Activated effector memory CD4-positive, alpha-beta T cell treated with Interleukin-2 at 50 U/mL for 16 hours (primary cell): Measurements from ENCODE around the gene MEIG1.
"Not testable (repeated sequence)": the region's sequence is repeated elsewhere in the genome, so short reads cannot be mapped to it uniquely, and the experiment has no call there.

Experiments
- DNase-seq: peaks from one replicate; pipeline ENCODE4 v3.0.0-alpha.2; 2020

The MEIG1 gene, protein sequence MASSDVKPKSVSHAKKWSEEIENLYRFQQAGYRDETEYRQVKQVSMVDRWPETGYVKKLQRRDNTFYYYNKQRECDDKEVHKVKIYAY

DNA sequence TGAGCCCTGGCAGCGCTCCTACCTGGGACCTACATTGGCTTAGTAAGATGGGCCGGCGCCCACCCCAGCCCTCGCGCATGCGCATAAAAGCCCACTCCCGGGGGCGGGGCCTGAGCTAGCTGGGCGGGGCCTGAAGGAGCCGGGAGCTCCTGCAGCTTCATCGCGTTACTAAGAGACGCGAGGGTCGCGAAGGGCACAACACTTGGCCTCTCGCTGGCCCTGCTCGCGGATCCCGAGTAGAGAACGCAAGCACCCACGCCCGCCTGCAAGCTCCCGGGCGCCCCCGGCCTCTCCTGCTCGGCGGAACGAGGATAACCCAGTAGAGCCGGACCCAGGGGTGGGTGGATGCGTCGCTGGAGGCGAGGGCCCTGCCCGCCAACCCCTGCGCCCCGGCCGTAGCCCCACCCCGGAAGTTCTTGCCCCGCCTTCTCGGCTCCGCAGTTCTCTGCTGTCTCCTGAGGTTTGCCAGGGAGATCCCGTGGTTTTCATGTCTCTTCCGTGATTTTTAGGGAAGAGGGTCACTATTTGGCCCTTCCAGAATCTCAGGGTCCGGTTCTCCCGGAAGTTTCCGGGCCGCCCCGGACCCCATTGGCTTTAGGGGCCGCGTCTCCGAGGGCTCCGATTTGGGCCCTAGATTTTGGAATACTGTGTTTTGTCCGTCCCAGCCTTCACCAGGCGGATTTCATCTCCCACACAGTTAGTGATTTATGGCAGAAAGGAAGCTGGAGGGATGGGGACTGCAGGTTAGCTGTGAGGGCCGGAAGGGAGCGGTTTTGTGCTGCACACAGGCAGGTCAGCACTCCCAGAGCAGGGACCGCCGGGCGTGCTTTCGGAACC, at the start of gene MEIG1:
Gene MEIG1 (plus strand): TSS at position 168 of the 837 bp plus-strand sequence. CDS start 7,081 bp downstream, outside the sequence.
- peak; percentile 85 for DNase-seq

DNA sequence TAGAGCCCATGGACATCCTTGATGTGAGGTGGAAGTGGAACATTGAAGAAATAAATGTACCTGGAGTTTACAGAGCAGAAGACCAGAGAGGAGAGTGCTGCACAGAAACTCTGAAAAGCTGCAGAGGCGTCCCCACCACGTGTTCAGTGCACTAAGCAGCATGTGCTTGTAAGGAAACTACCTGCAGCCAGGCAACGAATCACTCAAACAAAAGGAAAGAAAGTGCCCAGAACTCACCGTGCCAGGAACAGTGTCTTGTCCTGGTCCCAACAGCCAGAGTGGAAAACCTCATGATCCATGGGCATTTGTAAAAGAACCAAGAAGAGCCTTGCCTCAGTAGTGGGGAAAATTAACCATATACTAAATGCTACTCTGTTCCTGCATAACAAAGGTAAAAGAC, 48.2 kb upstream of the MEIG1 start:
- DNase-seq, result no peak

DNA sequence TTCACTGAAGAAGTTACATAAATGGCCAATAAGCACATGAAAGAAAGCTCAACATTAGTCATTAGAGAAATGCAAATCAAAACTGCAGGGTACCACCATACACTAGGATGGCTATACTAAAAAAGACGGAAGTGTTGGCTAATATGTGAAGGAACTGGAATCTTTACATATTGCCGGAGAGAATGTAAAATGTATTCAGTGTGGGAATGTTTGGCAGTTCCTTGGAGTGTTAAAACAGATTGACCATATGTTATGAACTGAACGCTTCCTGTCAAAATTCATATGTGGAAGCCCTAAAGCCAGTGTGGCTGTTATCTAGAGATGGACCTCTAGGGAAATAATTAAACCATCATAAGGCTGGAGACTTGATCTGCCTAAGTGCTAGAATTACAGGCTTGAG, 47.4 kb upstream of the MEIG1 start:
- no peak for DNase-seq

DNA sequence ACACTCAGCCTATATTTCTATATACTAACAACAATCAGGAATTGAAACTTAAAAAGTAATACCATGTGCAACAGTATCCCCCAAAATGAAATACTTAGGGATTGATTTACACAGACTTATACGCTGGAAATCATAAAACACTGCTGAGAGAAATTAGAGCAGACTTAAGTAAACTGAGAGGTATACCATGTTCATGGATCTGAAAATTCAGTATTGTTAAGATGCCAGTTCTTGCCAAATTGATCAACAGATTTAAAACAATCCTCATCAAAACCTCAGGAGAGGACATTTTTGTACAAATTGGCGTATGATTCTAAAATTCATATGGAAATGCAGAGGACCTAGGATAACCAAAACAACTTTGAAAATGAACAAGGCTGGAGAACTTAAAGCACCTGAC, 42.6 kb upstream of the MEIG1 start:
- no peak for DNase-seq

DNA sequence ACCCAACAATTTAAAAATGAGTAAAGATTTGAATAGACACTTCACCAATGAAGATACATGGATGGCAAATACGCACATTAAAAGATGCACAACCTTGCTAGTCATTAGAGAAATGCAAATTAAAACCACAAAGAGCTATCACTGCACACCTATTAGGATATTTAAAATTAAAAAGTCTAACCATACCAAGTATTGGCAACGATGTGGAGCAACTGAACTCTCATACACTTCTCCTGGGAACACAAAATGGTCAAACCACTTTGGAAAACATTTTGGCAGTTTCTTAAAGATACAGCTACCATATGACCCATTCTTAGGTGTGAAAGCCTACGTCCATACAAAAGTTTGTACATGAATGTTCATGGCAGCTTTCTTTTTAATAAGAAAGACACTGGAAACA, 41.4 kb upstream of the MEIG1 start:
- DNase-seq, result no peak

DNA sequence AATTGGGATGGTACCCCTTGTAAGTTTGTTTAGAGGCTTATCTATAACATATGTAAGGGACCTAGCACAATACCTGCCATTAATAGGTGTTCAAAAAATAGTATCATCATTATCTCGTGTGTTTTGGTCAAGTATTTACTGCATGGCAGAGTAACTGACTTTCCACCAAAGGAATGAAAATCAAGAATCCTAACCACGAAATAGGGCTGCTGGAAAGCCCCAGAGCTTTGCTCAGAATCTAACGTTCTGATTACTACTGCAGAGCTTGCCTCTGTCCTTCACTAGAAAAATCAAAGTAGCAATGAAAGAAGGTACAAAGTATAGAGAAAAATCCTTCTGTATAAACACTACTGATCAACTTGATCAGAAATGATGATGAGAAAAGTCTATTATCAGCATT, 40.2 kb upstream of the MEIG1 start:
- no peak for DNase-seq

DNA sequence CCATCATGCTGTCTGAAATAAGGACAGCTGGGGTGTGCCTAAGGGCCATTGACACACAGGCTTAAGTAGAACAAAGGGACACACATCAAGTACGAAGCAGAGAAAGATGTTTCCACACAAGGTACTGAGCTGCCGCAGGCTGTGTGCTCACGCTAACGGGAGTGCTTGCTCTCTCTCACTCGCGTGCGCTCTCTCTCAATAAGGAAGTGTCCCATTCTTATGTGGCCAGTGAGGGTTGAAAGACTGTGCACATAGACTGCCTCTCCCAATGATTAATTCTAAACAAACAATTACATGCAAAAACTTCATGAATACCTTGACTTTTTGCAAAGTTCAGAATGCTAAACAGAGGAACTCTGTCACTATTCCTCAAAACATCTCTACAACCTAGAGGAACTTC, 35.2 kb upstream of the MEIG1 start:
- DNase-seq, result no peak

DNA sequence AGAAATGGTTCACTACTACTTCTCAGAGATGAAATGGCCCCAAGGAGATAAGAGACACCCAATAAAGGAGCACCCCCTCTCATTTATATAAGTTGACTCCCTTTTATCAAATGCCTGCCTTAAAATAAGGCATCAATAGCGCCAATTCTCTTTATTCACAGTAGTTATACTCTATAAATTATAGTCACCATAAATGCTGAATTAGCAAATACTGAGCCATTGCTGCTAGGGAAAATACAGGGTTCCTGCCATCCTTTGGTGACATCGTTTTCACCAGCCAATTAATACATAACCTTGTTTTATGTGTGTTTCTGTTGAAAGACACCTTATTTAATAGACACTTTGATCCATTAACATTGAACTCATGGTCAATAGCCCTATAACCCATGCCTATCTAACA, 33.9 kb upstream of the MEIG1 start:
- DNase-seq, result no peak

DNA sequence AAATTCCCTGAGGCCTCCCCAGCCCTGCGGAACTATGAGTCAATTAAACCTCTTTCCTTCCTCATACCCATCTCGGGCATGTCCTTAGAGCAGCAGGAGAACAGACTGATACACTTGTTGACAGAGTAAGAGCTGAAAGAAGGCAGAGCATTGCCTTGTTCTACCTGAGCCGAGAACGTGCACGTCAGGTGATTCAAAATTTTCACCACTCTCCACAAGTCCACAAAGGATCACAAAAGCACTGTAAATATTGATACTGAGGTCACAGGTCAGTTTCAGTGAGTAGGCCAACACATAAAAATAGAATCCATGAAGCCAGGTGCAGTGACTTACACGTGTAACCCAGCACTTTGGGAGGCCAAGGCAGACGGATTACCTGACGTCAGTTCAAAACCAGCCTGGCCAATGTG, 33.1 kb upstream of the MEIG1 start:
- no peak for DNase-seq

DNA sequence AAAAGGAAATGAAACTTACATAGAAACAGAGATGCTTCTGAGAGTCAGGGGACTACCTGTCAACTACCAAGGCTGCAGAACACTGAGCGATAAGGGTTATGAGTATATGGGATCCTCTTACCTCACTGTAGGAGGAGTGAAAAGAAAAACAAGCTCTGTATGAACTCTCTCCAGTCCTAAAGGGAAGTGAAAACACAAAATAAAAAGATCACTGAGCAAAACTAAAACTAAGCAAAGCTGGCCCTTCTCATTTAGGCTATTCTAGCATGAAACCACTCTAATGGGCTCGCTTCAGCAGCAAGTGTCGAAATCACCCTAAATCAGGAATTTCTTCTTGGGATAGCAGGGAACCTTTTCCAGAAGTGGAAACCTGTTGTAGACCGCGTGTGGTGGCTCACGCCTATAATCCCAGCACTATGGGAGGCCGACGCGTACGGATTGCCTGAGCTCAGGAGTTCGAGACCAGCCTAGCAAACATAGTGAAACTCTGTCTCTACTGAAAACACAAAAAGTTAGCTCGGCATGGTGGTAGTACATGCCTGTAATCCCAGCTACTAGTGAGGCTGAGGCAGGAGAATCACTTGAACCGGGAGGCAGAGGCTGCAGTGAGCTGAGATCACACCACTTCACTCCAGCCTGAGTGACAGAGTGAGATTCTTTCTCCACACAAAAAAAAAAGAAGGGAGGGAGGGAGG, 32.3 kb upstream of the MEIG1 start:
- no peak for DNase-seq

DNA sequence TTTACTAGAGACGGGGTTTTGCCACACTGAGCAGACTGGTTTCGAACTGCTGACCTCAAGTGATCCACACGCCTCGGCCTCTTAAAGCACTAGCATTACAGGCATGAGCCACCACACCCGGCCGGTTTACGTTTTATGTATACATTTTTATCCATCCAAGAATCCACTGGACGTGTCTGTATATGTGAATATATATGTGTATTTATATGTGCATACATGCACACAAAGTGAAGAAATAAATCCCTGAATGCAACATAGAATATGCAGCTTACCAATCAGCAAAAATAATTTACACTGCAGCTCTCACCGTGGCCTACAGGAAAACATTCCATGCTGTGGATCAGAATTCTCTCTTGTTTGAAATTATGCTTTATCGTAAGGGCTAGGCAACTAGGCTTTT, 28.6 kb upstream of the MEIG1 start:
- DNase-seq, result no peak

DNA sequence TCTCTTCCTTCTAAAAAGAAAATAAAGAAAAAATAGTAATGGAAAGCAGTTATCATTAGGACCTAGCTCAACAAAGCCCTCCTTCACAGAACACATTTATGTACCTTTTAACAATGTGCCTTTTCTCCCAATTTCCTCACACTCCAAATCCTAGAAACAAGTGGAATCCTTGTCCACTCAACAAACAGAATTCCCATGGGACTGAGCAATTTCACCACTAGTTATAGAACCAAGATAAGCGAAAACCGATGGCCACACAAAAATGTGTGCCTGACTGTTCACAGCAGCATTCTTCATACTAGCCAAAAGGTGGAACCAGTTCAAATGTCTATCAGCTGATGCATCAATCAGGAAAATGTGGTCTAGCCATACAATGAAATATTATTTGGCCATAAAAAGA, 22.6 kb upstream of the MEIG1 start:
- no peak for DNase-seq

DNA sequence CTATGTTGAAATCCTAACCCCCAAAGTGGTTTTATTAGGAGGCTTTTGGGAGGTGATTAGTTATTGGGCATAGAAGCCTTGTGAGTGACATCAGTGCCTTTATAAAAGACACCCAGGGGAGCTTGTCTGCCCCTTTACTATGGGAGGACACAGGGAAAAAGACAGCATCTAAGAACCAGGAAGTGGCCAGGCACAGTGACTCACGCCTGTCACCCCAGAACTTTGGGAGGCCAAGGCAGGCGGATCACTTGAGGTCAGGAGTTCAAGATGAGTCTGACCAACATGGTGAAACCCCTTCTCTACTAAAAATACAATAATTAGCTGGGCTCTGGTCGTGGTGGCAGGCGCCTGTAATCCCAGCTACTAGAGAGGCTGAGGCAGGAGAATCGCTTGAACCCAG, 20.2 kb upstream of the MEIG1 start:
- not testable (repeated sequence) for DNase-seq

DNA sequence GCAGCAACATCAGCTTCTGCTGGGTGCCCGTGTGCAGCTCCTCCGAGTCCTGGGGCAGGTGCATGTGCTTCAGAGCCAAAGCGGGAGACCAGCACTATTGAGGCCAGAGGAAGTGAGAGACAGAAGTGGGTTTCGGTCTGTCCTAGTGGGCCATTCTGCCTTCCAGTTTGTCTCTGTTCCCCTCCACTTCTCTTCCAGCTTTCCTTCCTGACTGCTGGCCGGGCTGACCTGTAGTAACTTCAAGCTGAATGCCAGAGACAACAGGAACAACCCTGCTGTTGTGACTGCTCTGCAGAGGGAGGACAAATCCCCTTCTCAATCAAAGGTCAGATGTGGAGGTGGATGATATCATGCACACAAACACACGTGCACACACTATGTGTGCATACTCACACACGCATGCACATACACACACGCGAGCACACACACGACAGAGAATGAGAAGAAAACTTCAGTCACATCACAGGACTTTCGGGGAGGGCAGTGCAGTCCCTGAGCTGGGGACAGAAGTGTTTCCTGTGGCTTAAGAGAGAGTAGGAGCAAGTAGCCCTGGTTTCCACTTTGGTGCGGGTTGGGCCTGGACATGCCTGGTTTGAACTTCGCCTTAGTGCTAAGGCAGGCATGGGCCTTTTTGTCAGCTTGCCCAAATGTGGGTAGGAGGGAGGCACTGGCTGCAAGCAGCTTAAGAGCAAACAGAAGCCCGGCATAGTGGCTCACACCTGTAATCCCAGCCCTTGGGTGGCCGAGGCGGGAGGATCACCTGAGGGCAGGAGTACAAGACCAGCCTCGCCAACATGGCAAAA, 16.8 kb upstream of the MEIG1 start:
- DNase-seq, result not testable (repeated sequence)

DNA sequence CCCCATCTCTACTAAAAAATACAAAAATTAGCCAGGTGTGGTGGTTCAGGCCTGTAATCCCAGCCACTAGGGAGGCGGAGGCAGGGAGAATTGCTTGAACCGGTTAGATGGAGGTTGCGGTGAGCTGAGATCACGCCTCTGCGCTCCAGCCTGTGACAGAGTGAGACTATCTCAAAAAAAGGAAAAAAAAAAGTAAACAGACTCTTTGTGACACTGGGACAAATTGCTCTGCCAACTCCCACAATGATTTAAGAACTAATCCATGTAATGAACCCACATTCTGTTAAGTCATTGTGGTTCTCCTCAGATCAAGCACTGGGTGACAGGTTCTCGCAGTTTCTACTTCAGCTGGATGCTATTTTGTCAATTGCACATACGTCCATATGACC, 16.2 kb upstream of the MEIG1 start:
- not testable (repeated sequence) for DNase-seq

DNA sequence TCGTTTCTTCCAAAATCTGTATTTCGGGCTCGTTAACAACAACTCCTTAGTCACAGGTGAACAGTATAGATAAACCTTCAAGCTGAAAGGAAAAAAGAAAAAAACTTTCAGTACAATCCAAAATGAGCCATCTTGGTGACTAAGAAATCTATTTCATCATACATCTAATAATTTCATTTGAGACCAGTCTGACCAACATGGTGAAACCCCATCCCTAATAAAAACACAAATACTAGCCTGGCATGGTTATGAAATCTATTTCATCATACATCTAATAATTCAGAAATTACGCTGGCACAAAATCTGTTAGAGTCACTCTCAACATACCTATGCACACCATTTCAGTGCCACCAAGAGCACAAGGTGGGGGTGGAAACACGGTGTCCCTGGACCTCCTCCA, 14.1 kb upstream of the MEIG1 start:
- DNase-seq, result no peak

DNA sequence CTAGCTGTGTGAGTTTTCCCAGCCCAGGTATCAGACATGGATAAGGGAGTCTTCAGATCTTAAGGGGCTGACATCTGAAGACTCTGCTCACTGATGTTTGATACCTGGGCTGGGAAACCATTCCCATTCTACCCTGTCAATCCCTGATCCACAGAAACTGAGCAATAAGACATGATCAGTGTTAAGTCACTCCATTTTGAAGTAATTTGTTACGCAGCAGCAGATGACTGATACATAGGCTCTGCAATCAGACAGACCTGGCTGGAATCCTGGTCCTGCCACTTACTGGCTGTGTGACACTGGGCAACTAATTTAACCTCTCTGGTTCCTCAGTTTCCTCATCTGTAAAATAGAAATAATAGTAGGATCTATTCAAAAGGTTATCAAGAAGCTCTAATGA, 11.9 kb upstream of the MEIG1 start:
- DNase-seq, result no peak

DNA sequence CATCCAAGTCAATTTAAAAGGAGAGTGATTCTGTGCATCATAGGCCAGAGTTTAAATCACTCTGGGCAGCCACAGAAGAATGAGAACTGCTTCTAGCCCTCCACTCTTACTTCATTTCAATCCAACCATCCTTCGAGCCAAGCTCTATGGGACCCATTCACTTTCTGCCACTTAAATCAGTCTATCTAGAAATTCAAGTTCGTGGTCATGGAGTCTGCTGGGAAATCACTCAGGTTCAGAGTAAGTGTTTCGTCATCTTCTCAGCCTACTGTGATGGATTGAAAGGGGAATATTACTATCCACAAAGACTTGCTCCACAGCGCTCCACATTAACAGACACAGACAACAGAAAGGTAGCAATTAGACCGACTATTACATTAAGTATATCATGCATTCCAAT, 9.9 kb upstream of the MEIG1 start:
- DNase-seq, result no peak

DNA sequence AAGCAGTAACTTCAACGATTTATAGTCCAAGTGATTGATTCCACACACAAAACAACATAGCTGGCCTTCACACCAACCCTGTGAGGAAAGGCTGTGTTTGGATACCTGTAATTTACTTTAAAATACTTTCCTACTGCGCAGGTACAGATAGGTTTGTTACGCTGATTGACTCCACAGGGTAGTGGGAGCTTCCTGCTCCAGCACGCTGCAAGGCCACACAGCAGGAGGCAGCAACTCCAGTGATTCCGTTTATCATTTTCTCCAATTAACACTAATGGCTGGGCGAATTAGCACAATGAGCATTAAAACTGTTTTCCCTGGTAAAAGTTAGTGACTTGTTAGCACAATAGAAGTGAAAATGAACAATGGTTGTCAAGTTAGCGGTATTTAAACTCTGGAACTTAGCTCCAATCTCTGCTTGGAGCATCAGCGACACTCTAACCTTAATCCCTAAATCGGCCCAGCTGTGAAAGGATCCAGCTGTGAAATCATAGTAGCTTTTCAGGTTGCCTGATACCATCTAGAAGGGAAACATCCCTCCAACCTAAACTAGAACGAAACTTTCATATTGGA, 6.3 kb upstream of the MEIG1 start:
- DNase-seq, result no peak

DNA sequence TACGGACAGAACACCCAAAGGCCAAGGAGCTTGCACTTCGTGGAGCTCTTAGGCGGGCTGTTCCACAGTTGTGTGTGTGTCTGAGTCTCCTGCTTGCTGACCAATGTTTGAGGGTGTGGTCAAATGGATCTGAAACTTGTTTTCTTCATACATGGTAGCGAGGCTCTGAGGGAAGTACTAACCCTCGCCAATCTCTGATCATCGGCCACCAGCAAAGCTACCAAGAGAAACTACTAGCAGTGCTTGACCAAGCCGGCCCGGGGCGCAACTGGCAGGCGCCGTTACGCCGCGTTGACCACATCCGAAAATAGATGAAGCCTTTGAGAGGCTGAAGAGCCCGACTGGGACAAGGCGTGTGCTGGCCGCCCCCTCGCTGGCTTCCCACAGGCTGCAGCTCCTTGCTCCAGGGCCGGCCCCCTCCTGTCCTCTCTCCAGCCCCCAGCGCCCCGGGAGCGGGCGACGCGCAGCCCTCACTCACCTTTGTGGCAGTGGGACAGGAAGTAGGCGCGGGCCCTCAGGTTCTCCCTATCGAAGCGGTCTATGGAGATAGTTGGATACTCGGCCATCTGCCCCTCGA, 5.7 kb upstream of the MEIG1 start:
- DNase-seq, result no peak

DNA sequence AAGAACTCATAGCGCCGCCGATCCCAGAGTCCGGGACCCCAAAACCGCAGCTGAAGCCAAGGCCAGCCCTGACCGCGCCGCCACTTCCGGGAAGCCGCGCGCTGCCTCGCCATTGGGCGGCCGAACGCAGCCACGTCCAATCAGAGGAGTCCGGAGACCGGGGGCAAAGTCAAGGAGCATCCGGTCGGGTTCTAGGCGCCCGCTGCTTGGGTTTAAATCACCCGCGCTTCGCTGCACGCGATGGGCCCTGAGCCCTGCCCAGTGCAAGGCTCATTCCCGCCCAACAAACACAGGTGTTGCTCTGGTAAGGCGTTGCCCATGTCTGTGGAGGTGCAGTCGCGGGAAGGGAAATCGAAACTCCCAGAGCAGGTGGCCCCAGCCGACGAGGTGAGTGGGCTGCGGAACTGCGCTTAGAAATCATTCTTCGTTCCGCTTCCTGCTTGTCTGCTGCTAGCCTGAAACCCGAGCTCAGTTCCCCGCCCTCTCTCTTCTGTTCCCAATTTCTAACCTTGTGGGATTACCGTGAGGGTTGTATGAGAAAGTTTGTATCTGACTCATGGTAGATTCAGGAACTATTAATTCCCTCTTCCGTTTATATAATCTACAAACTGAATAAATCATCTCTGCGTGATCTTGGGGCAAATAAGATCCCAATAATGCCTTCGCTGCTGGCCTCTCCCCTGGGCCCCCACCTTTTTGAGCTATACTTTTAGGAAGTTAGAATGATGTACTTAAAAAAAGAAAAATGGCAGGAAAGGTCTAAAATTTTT, 5.0 kb upstream of the MEIG1 start, which contains the start of gene DCLRE1C:
Gene DCLRE1C (minus strand): TSS at position 96 of the 770 bp plus-strand sequence. CDS start 86 bp downstream, at position 10.
- peak; percentile 83 for DNase-seq

DNA sequence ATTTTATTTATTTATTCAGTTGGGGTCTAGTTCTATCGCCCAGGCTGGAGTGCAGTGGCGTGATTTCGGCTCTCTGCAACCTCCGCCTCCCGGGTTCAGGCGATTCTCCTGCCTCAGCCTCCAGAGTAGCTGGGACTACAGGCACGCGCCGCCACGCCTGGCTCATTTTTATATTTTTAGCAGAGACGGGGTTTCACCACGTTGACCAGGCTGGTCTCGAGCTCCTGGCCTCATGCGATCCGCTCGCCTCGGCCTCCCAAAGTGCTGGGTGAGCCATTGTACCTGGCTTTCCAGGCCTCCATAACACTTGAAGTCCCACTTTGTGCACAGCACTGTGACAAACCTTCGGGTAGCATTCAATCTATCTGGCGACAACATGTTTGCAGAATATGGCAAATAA, 4.3 kb upstream of the MEIG1 start:
- no peak for DNase-seq
